HL-60 (cell line): ENCODE measurements around the gene CXCR4.

ENCODE experiments used
- DNase-seq, 2 experiments: peaks; one replicate each; pipeline ENCODE4 v3.0.0-alpha.2; 2010 to 2020; ENCODE audit warnings: low read depth in 1 of 2, low spot score in 1 of 2
- H3K27ac ChIP-seq: fragments of 250-450 bp; sonication (Bioruptor Pico); replicated peaks from 2 replicates; pipeline ENCODE4 v1.5.1; 2020; ENCODE audit warnings: mild to moderate bottlenecking, moderate library complexity
- H3K27me3 ChIP-seq: fragments of 250-450 bp; sonication (Bioruptor Pico); 2 replicates; pipeline ENCODE4 v1.5.1; 2021; ENCODE audit warnings: mild to moderate bottlenecking, moderate library complexity; ENCODE audit not compliant: insufficient read depth, poor library complexity, severe bottlenecking
- H3K4me3 ChIP-seq: replicated peaks from 2 replicates; pipeline ENCODE4 v1.5.1; 2011; ENCODE audit warnings: mild to moderate bottlenecking, control low read depth, low read length; ENCODE audit not compliant: insufficient read depth
- GABPA ChIP-seq: IDR thresholded peaks from 2 replicates; pipeline ENCODE4 v1.6.1; 2012; ENCODE audit warnings: low read depth
- POLR2AphosphoS5 ChIP-seq: IDR thresholded peaks from 2 replicates; pipeline ENCODE4 v1.6.1; 2012; ENCODE audit warnings: low read depth
- REST ChIP-seq: IDR thresholded peaks from 2 replicates; pipeline ENCODE4 v1.6.1; 2012; ENCODE audit warnings: low read depth; ENCODE audit not compliant: insufficient replicate concordance
- SPI1 ChIP-seq: IDR thresholded peaks from 2 replicates; pipeline ENCODE4 v1.6.1; 2012; ENCODE audit warnings: low read depth, mild to moderate bottlenecking, borderline replicate concordance
- TF ChIP-seq, protein P1 (sequence below): IDR thresholded peaks from one replicate; pipeline ENCODE4 v1.5.1; 2011; ENCODE audit warnings: low read length, control low read depth, inconsistent platforms; ENCODE audit not compliant: insufficient read depth

Gene CXCR4

GRCh38 chr2:136119717-136120675, 2.0 kb upstream of the CXCR4 start:
- no peak for DNase-seq
- TF ChIP-seq POLR2AphosphoS5: no peak
- no peak for TF ChIP-seq SPI1
- no peak for TF ChIP-seq GABPA
- TF ChIP-seq, protein P1, sequence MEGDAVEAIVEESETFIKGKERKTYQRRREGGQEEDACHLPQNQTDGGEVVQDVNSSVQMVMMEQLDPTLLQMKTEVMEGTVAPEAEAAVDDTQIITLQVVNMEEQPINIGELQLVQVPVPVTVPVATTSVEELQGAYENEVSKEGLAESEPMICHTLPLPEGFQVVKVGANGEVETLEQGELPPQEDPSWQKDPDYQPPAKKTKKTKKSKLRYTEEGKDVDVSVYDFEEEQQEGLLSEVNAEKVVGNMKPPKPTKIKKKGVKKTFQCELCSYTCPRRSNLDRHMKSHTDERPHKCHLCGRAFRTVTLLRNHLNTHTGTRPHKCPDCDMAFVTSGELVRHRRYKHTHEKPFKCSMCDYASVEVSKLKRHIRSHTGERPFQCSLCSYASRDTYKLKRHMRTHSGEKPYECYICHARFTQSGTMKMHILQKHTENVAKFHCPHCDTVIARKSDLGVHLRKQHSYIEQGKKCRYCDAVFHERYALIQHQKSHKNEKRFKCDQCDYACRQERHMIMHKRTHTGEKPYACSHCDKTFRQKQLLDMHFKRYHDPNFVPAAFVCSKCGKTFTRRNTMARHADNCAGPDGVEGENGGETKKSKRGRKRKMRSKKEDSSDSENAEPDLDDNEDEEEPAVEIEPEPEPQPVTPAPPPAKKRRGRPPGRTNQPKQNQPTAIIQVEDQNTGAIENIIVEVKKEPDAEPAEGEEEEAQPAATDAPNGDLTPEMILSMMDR: no peak
- TF ChIP-seq REST: no peak
- Histone ChIP-seq H3K27ac (peak overlapping the region; percentile 98), H3K27me3 (no peaks in the 10 kb centered on the region), H3K4me3 (peak overlapping the region; percentile 87)

- peak overlapping the region; percentile 98 for H3K27ac ChIP-seq
These were observed 1.1 kb upstream of the CXCR4 start for GRCh38 chr2:136118819-136119716.

More at GRCh38 chr2:136118819-136119716, 1.1 kb upstream of the CXCR4 start:
- peak in 1 of 2 experiments; percentile 84 for DNase-seq
- TF ChIP-seq GABPA: no peak
- TF ChIP-seq SPI1: peak; percentile 62; the same call in 1 of the 2 replicates
- no peak; the same call in 1 of the 2 replicates for TF ChIP-seq POLR2AphosphoS5
- no peak for TF ChIP-seq REST
- TF ChIP-seq, protein P1: no peak
- no peaks in the 10 kb centered on the region for H3K27me3 ChIP-seq
- H3K4me3 ChIP-seq: peak overlapping the region; percentile 87
